ENCODE measurements around the gene KIFC3. TPM values are rescaled to one million over a fixed set of nuclear protein-coding genes. Genes with fewer than 3 reads are reported as not detected.

Gene KIFC3
- total and polyA plus RNA-seq, 2 donors (not counting 1 experiment from before 2014, with no cell fraction given): 0.07 to 0.67 TPM

- TF ChIP-seq CTCF (IDR thresholded peaks at IDR 0.05) (peak; percentile 80), EZH2 (IDR thresholded peaks at IDR 0.05; ENCODE audit: borderline replicate concordance, insufficient read depth, low read depth, low read length, poor library complexity, severe bottlenecking) (no peak)
- WGBS (ENCODE audit: insufficient coverage): 83% methylated on average over 9 of the region's 11 CpGs
- Histone ChIP-seq H3K27me3 (replicated peaks in 1 of 4; ENCODE audit: control extremely low read depth in 1 of 4, control insufficient read depth in 3 of 4, insufficient read depth in 4 of 4, low read length in 3 of 4) (no peaks in the 10 kb centered on the region), H3K4me1 (ENCODE audit: control insufficient read depth in 2 of 2, insufficient read depth in 2 of 2, low read length in 2 of 2) (peaks cover 0 to 3% of the 10 kb centered on the region in 2 donors), H2AFZ (ENCODE audit: insufficient read depth, low read depth, low read length, poor library complexity, severe bottlenecking) (no peak overlapping the region), H3K4me2 (replicated peaks; ENCODE audit: low read depth, low read length, poor library complexity, severe bottlenecking) (no peak overlapping the region), H3K9me3 (ENCODE audit: control extremely low read depth in 1 of 3, control insufficient read depth in 2 of 3, insufficient read depth in 1 of 3, low read length in 2 of 3) (no peaks in the 10 kb centered on the region), H3K79me2 (ENCODE audit: control insufficient read depth, insufficient read depth, low read length) (no peaks in the 10 kb centered on the region), H3K9ac (ENCODE audit: low read length) (no peak overlapping the region), H4K20me1 (ENCODE audit: control insufficient read depth, insufficient read depth, low read length, poor library complexity, severe bottlenecking) (no peaks in the 10 kb centered on the region), H3K4me3 (ENCODE audit: control extremely low read depth in 1 of 5, extremely low read depth in 1 of 5, insufficient read depth in 1 of 5, low read depth in 2 of 5, low read length in 4 of 5) (no peak overlapping the region), H3K27ac (ENCODE audit: low read length in 2 of 2) (no peak overlapping the region), H3K36me3 (replicated peaks in 1 of 2; ENCODE audit: control extremely low read depth in 1 of 2, control insufficient read depth in 1 of 2, extremely low read depth in 1 of 2, insufficient read depth in 2 of 2, low read length in 1 of 2) (peaks cover 0 to 3% of the 10 kb centered on the region in 2 experiments)
- no peaks in the 10 kb centered on the region for H3K27me3 Mint-ChIP-seq
- ATAC-seq (ENCODE audit: low read depth) (peak; percentile 94), DNase-seq (peak; percentile 77)
- H3K27ac Mint-ChIP-seq: no peak overlapping the region
- ChIA-PET POLR2A (no interaction called here), CTCF (interaction anchor here (0.8 to 1.0 kb wide), 2 partner anchors 9 to 21 kb away, joined by 4 to 5 read pairs; partner anchors contain the start of gene KATNB1)
- H3K9me3 Mint-ChIP-seq (ENCODE audit: insufficient read depth): no peaks in the 10 kb centered on the region
- H3K4me1 Mint-ChIP-seq: no peaks in the 10 kb centered on the region
- no peak overlapping the region for H3K4me3 Mint-ChIP-seq
- intact Hi-C loops (cut with micrococcal nuclease): loop anchor here (1.0 kb wide), 1 partner anchor 22 kb away; the partner anchor contains the start of gene KATNB1
Observed at GRCh38 chr16:57757326-57757786, 44.9 kb downstream of the KIFC3 start.
